Amniotic epithelial cell (primary cell): ENCODE measurements around the gene ARID1B.

Source experiments
- DNase-seq: peaks from one replicate; pipeline ENCODE4 v3.0.0-alpha.2; 2010; ENCODE audit warnings: low read depth

The ARID1B gene

GRCh38 chr6:156791320-156791850, 14.2 kb downstream of the ARID1B start:
- DNase-seq, result peak; percentile 82

DNA sequence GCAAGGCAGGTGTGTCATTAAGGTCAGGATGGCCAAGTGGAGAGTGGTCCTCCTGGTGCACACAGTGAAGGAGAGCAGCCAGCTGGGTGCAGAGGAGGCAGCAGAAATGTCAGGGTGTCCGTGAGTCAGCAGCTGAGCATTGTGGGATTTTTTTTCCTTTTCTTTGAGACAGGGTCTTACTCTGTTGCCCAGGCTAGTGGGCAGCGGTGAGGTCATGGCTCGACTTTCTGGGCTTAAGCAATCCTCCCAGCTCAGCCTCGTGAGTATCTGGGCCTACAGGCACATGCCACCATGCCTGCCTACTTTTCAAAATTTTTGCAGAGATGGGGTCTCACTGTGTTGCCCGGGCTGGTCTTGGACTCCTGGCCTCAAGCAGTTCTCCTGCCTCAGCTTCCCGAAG, 16.0 kb downstream of the ARID1B start:
- no peak for DNase-seq

DNA sequence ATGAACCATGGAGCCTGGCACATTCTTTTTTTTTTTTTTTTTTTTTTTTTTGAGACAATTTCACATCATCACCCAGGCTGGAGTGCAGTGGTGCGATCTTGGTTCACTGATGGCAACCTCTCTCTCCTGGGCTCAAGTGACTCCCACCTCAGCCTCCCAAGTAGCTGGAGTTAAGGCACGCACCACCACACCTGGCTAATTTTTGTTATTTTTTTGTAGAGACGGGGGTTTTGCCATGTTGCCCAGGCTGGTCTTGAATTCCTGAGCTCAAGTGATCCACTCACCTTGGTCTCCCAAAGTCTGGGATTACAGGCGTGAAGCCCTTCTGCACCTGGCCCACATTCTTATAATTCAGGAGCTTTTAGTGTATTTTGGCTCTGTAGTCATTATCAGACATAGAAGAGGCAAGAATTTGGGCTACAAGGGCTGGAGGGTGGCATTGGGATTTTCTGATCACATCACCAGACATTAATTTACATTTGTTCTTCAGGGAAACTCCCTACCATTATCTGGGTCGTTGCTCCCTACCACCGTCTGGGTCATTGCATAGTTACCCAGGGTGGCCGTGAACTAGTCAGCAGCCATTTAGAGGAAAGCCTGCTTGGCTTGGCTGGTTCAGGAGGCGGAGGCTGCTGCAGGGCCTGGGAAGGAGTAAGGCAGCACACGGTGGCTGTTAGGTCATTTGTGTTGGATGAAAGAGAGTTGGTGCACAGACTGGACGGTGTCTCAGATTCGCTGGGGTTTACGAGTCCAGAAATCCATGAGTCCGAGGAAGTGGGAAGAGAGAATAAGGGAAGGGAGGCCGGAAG, 17.6 kb downstream of the ARID1B start:
- DNase-seq, result no peak

DNA sequence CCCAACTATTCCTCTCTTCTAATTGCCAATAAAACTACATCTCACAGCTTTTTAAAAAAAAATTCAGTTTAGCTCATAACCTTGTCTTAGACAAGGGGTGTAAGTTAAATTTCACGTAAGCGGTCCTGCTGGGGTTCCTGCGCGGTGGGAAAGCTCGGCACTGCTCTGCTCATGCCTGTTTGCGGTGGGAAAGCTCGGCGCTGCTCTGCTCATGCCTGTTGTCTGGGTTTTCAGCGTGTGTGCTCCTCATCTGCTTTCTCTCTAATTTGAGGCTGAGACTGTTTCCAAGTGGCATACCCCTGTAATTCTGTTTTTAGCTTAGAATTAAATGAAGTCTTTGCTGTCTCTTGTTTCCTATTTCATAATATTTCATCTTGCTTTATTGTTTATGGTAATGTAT, 18.6 kb downstream of the ARID1B start:
- peak; percentile 38 for DNase-seq

- DNase-seq, result no peak
Measured at GRCh38 chr6:156796627-156797026, 19.4 kb downstream of the ARID1B start.

DNA sequence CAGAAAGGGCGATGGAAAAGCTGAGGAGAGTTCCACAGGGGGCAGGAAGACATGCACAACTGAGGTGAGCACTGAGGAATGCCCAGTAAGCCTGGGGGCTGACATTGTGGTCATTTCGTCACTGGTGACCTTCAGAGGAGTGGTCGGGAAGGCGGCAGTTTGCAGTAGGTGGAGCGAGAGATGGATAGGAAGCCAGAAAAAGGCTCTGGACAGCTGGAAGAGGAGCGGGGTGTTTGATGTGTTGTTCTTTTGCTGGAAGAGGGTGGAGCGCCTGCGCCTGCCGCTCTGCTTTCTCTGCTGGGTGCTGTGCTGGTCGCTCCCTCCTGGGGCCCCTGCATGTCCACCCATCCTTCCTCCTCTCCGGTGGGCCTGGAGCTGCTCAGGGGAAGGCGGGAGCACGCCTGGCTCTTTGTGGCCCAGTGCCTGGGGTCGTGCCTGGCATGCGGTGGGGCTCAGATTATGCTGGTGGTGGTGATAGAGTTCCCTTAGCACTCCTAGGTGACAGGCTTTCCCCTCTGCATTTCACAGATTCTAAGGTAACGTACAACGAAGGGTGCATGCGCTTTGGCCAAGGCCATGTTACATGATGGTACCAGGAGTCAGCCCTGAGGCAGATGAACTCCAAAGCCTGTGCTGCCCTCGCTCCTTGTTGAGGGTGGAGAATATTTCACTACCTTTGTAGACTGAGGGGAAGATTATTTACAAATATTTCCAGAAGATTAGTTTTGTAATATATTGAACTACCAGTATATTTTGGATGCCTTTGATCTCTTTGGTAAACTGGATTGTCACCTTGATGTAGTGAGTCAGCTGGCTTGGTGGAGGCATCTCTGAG, 20.9 kb downstream of the ARID1B start:
- no peak for DNase-seq

- no peak for DNase-seq
Measured at GRCh38 chr6:156801712-156802111, 24.5 kb downstream of the ARID1B start.

- no peak for DNase-seq
Measured at GRCh38 chr6:156803353-156803752, 26.2 kb downstream of the ARID1B start.

DNA sequence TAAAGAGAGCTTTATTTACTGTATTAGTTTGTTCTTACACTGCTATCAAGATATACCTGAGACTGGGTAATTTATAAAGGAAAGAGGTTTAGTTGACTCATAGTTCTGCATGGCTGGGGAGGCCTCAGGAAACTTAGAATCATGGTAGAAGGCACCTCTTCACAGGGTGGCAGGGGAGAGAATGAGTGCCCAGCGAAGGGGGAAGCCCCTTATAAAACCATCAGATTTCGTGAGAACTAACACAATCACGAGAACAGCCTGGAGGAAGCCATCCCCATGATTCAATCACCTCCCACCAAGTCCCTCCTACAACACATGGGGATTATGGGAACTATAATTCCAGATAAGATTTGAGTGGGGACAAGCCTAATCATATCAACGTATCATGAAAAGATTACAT, 27.2 kb downstream of the ARID1B start:
- DNase-seq, result no peak

DNA sequence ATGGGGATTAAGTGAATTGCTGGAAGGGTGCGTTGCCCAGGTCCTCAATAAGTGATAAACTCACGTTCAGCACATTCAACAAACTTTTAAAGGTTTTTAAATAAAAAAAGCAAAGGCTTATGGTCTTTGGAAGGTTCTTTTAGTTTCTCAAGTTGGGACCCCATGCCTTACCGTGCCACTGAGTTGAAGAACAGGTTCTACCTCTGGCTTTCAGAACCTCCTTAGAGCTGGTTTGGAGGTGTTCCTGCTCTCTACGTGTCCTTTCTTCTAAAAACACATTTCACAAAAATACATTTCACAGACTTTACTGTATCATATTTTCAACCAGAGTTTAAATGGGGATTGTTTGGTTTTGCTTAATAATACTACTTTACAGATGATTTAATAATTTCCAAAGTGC, 29.0 kb downstream of the ARID1B start:
- DNase-seq, result no peak

- no peak for DNase-seq
Measured at GRCh38 chr6:156807028-156807427, 29.9 kb downstream of the ARID1B start.

DNA sequence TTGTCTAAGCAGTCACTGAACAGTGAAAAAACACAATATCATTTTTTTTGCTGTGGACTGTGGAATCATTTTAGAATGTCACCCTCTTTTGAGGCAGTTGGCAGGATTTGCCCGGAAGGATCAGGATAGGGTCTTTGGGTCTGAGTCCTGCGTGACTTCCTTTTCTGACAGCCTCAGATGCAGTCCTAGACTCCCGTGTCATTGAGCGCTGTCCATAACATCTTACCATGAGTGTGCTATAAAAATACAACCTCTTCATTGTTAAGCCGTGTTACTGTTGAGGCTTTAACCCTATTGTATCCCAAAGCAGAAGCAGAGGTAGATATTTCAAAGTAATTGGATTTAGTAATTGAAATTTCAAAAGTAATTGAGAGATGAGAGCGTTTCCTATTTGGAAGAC, 30.6 kb downstream of the ARID1B start:
- no peak for DNase-seq

GRCh38 chr6:156808287-156808686, 31.1 kb downstream of the ARID1B start:
- DNase-seq, result peak; percentile 33

DNA sequence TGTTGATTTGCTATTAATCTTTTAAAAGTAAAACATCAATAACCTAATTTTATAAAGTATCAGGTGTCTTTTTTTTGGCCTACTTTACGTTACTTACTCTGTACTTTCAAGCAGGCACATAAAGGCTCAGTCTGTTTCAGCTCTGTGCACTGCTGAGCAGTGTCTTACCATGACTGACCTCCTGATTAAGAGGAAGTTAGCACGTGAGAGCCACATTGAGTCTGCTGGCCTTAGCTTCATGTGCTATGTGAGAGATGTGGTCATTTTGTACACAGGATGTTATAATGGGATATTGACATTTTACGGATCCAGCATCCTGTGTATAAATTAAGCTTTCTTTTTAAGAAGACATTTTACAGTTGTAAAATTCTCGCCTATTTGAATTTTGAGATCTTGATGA, 31.9 kb downstream of the ARID1B start:
- DNase-seq, result no peak

- DNase-seq, result no peak
Measured at GRCh38 chr6:156809446-156810178, 32.4 kb downstream of the ARID1B start.

DNA sequence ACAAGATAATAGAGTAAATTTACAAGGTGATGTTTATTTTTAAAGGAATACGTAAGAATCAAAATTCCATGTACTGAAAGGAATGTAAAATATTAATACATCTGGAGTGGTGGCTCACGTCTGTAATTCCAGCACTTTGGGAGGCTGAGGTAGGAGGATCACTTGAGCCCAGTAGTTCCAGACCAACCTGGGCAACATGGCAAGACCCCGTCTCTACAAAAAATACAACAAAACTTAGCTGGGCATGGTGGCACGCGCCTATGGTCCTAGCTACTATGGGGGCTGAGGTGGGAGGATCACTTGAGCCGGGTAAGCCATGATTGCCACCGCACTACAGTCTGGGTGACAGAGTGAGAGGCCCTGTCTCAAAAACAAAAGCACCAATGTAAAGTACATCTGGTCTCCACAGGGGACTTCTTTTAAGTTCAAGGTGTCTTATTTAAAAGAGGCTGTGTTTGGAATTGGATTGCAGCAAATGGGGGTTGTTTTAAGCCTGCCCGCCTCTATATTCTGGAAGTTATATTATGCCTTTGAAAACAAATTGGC, 36.9 kb downstream of the ARID1B start:
- DNase-seq, result no peak

DNA sequence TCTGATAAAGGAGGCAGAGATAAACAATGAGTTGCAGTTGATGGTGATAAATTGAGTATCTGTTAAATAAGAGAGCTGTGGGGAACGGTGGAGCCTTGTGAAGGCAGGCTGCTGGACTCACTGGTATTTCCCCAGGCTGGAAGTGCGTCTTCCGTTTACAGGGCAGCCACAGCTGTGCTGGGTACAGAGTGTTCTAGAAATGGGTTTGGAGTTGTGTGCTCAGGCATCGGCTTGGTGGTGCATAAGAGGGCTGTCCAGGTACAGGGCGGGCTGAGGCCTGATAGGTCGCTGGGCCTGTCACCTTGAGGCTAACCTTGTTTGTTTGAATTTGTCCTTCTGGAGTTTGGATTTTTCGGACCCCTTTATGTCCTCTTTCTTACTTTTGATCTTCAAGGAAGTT, 39.3 kb downstream of the ARID1B start:
- peak; percentile 76 for DNase-seq

DNA sequence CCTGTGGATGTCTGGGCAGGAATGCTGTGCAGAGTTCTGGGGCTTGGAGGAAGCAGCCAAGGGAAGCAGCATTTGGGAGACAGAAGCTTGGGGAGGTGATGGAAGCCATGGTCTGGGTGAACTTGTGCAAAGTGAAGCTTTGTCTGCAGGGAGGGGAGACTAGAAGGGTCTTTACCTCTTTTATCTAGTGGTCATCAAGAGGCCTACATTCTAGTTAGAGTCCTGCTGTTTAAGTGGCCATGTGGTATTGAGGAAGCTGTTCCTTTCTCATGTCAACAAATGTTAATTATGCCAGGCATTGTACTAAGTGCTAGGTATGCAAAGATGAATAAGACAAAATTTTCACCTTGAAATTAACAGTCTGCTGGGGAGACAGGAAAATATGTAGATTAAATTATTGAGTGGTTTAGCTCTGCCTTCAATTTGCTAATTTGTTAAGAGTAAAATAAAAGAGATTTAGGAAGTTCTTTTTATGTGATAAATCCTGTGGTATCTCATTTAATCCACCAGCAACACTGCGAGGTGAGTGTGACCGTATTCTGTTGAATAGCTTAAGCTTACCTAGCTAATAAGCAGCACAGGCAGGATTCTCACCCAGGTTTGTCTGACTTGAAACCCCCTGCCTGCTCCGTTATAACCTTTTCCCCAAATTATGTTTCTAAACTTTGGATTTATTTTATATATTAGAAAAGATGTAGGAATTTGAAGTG, 43.1 kb downstream of the ARID1B start:
- no peak for DNase-seq

DNA sequence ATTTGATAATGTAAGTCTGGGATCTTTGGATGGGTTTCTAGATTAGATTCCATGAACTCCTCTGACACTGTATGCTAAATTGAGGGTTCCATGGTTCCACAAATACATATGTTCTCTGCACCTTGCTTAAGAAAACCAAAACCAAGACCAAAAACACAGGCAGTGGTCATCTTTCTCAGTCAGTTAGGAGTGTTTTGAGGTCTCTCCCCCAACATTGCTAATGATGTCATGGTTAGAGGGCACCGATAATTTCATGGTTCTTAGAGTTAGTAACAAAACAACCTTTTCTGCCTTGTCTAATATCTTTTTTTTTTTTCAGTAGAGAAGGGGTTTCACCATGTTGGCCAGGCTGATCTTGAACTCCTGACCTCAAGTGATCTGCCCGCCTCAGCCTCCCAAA, 44.5 kb downstream of the ARID1B start:
- DNase-seq, result no peak

DNA sequence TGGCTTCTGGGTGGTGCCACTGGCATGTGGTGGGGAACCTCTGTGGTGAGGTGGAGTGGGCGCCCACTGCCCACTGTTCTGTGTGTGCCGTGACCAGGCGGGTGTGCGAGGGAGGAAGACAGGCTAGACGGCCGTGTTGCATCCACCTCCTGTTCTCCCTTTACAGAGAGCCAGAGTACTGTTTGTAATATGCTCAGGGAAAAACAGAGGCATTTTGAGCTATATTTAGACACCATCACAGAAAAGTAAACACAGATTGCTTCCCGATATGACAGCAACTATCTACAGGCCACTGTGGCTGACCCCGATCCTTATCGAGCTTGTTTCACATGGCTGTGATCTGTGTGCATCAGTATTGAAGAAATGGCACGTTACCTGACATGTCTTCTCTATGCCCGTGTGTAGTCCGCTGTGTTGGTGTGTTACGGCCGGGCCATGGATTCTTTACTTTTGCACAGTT, 45.6 kb downstream of the ARID1B start:
- DNase-seq, result no peak

- no peak for DNase-seq
Measured at GRCh38 chr6:156824142-156824541, 47.0 kb downstream of the ARID1B start.
